ENCODE data around the gene CDKN2B.

GRCh38 chr9:22002038-22002437, 7.1 kb downstream of the CDKN2B start:
- TF ChIP-seq CTCF (IDR thresholded peaks at IDR 0.05 in 8 of 11, conservative IDR thresholded peaks at IDR 0.05 in 3 of 11), result no peak
- no peak for TF ChIP-seq POLR2A (IDR thresholded peaks at IDR 0.05)
